OCI-LY1 (cell line): ENCODE measurements around the gene CARF.

Experiments used
- H2AFZ ChIP-seq: fragments of 200-600 bp; sonication (generic), shearing (Covaris generic); 2 replicates; pipeline ENCODE4 v1.6.0; 2014; ENCODE audit warnings: antibody characterized with exemption, mild to moderate bottlenecking, low read length
- H3F3A ChIP-seq: fragments of 200-600 bp; sonication (generic), shearing (Covaris generic); 2 replicates; pipeline ENCODE4 v1.6.0; 2014; ENCODE audit warnings: mild to moderate bottlenecking, antibody characterized with exemption, low read length, moderate library complexity; ENCODE audit not compliant: insufficient read depth
- H3K27ac ChIP-seq: fragments of 200-600 bp; sonication (generic); 2 replicates; pipeline ENCODE4 v1.5.1; 2014; ENCODE audit warnings: low read length, mixed run types, mild to moderate bottlenecking, low read depth; ENCODE audit not compliant: poor library complexity, severe bottlenecking
- H3K27me3 ChIP-seq: fragments of 200-600 bp; sonication (generic); 2 replicates; pipeline ENCODE4 v1.6.0; 2014; ENCODE audit warnings: antibody characterized with exemption, mild to moderate bottlenecking, low read length, moderate library complexity; ENCODE audit not compliant: insufficient read depth
- H3K36me3 ChIP-seq: fragments of 200-600 bp; sonication (generic); 2 replicates; pipeline ENCODE4 v1.6.1; 2014; ENCODE audit warnings: mild to moderate bottlenecking, antibody characterized with exemption, low read length, moderate library complexity, mixed read lengths; ENCODE audit not compliant: insufficient read depth
- H3K4me1 ChIP-seq: fragments of 200-600 bp; sonication (generic); 2 replicates; pipeline ENCODE4 v1.5.1; 2014; ENCODE audit warnings: mild to moderate bottlenecking, low read length, moderate library complexity; ENCODE audit not compliant: insufficient read depth, severe bottlenecking
- H3K4me2 ChIP-seq: fragments of 200-600 bp; sonication (generic), shearing (Covaris generic); 2 replicates; pipeline ENCODE4 v1.6.1; 2014; ENCODE audit warnings: low read length
- H3K4me3 ChIP-seq: fragments of 200-600 bp; sonication (generic); 2 replicates; pipeline ENCODE4 v1.5.1; 2014; ENCODE audit warnings: low read length, low read depth, mild to moderate bottlenecking, mixed read lengths; ENCODE audit not compliant: poor library complexity, severe bottlenecking
- H3K79me2 ChIP-seq: fragments of 200-600 bp; shearing (Covaris generic); 2 replicates; pipeline ENCODE4 v1.6.1; 2016; ENCODE audit warnings: mixed run types, low read length, mixed read lengths; ENCODE audit not compliant: insufficient read depth
- H3K9ac ChIP-seq: fragments of 200-600 bp; sonication (generic), shearing (Covaris generic); 2 replicates; pipeline ENCODE4 v1.6.1; 2014; ENCODE audit warnings: mild to moderate bottlenecking, low read length, mixed read lengths
- H3K9me2 ChIP-seq: fragments of 200-600 bp; sonication (generic), shearing (Covaris generic); 2 replicates; pipeline ENCODE4 v1.6.1; 2014; ENCODE audit warnings: low read depth, mild to moderate bottlenecking, low read length, mixed read lengths
- H3K9me3 ChIP-seq: fragments of 200-600 bp; shearing (Covaris generic); 2 replicates; pipeline ENCODE4 v1.6.1; 2014; ENCODE audit warnings: low read length, mixed read lengths
- H4K20me1 ChIP-seq: fragments of 200-600 bp; sonication (generic), shearing (Covaris generic); 2 replicates; pipeline ENCODE4 v1.6.0; 2016; ENCODE audit warnings: mild to moderate bottlenecking, low read length; ENCODE audit not compliant: insufficient read depth
- EZH2 ChIP-seq: fragments of 200-600 bp; sonication (generic), shearing (Covaris generic); IDR thresholded peaks from 2 replicates; pipeline ENCODE4 v1.8.0; 2017; ENCODE audit warnings: borderline replicate concordance, mixed run types, mild to moderate bottlenecking, antibody characterized with exemption, low read length, moderate library complexity, mixed read lengths
- TF ChIP-seq, protein P1 (sequence below): fragments of 200-600 bp; sonication (generic), shearing (Covaris generic); IDR thresholded peaks from 2 replicates; pipeline ENCODE4 v1.5.1; 2017; ENCODE audit warnings: mild to moderate bottlenecking, antibody characterized with exemption, low read length, moderate library complexity, mixed read lengths

Gene CARF, protein sequence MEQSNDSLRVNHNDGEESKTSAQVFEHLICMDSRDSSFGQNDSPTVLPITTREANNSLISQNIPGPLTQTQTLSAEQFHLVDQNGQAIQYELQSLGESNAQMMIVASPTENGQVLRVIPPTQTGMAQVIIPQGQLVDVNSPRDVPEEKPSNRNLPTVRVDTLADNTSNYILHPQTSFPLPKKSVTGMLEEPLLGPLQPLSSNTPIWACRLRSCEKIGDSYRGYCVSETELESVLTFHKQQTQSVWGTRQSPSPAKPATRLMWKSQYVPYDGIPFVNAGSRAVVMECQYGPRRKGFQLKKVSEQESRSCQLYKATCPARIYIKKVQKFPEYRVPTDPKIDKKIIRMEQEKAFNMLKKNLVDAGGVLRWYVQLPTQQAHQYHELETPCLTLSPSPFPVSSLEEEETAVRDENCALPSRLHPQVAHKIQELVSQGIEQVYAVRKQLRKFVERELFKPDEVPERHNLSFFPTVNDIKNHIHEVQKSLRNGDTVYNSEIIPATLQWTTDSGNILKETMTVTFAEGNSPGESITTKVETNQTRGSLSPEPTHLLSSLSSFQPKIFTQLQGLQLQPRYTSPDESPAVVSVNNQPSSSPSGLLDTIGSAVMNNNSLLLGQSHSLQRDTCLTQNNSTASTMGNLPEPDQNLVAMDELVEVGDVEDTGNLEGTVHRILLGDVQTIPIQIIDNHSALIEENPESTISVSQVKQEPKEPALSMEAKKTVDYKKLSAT

DNA sequence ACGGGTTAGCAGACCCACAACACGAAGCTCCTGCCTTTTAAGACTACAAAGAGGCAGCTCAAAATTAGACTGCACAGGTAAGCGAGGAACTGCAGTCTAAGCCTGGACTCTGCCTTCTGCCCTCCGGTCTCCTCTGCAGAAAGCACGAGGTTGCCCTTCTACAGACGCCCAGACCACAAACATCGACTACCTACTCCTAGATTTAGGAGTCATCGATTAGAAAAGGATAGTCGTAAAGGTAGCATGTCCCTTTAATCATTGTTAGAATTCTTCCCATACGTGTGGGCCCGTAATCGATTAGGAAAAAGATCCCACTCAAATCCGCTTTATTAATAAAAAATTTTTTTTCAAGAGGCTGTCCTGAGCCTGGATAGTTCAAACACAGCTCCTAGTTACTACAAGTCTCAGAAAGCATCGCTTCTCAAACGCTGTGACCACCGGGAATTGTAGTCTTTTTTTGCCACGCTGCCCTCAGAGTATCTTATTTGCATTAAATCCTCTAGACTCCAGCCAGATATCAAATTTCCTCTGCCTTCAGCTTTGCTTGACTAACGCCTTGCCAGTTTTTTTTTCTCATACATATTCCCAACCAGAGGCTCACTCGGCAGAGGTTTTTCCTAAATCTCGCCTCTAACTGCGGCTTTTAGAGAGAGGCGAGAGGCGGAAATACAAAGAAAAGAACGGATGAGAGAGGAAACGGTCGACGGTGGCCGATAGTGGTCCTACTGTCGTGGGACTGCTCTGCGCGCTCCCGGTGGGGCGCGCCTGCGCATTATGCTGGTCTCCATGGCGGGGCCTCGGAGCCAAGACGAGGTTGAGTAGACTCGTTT is at the start of gene CARF, which contains the start of gene WDR12:
Gene CARF, plus strand, starts transcription at position 764 of the 830 bp plus-strand sequence. CDS start 29,628 bp downstream, outside the sequence.
Gene WDR12, minus strand, starts transcription at position 162 of the 830 bp plus-strand sequence. CDS start 197 bp downstream, outside the sequence.
- peaks cover 13% of the 10 kb centered on the region for H3K36me3 ChIP-seq
- H3K4me2 ChIP-seq = peak within 1 kb of the TSS; percentile 95
- H3K79me2 ChIP-seq = peaks cover 41% of the 10 kb centered on the region

DNA sequence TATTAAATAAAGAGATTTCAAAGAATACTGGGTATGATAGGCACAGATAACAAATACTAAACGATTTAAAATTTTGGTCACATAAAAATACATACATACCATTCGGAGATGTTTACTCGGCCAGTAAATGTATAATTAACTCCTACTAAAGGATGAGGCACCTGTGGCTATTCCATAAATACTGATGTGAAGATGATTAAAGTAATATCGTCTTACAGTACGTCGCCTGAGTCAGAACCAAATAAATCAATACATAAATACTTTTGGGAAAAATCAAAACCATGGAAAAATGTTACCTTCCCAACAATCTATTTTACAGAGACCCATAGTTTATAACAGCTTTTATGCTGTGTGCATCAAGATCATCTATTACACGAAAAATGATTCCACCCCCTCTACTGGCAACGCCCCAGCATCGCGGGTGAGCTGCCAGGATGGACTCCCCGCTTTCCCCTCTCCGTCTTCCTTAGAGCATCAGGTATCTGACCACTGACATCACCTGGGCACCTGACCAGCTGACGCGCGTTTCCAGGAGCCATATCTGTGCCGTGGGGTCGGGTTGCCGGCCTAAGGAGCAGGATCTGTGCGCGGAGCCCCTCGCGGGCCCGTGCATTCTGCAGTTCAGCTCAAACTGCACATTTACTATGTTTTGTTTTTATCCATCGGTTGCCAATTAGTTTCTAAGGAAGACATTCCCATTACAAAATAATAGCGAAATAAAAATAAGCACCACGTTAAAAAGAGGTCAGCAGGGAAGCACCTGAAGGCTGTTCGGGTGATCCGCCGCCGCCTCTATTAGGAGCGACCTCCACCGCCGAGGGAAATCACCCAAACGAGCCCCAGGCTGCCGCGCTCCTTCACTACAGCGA is 41.4 kb upstream of the CARF start:
- no peak for TF ChIP-seq EZH2
- TF ChIP-seq, protein P1, sequence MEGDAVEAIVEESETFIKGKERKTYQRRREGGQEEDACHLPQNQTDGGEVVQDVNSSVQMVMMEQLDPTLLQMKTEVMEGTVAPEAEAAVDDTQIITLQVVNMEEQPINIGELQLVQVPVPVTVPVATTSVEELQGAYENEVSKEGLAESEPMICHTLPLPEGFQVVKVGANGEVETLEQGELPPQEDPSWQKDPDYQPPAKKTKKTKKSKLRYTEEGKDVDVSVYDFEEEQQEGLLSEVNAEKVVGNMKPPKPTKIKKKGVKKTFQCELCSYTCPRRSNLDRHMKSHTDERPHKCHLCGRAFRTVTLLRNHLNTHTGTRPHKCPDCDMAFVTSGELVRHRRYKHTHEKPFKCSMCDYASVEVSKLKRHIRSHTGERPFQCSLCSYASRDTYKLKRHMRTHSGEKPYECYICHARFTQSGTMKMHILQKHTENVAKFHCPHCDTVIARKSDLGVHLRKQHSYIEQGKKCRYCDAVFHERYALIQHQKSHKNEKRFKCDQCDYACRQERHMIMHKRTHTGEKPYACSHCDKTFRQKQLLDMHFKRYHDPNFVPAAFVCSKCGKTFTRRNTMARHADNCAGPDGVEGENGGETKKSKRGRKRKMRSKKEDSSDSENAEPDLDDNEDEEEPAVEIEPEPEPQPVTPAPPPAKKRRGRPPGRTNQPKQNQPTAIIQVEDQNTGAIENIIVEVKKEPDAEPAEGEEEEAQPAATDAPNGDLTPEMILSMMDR = peak; percentile 79
- Histone ChIP-seq H3K9ac (peak overlapping the region; percentile 74), H3K4me2 (peak overlapping the region; percentile 82), H2AFZ (peak overlapping the region; percentile 97; the same call in 1 of the 2 replicates), H3K9me2 (no peaks in the 10 kb centered on the region), H3K36me3 (no peaks in the 10 kb centered on the region), H3K79me2 (no peaks in the 10 kb centered on the region), H3K4me1 (peaks cover 11% of the 10 kb centered on the region), H3K27me3 (no peaks in the 10 kb centered on the region), H3K9me3 (no peaks in the 10 kb centered on the region), H3K27ac (peak overlapping the region; percentile 4), H3F3A (0 out of 2 replicates have a peak, but pooled peaks cover 8% of the 10 kb centered on the region), H4K20me1 (no peaks in the 10 kb centered on the region), H3K4me3 (peak overlapping the region; percentile 76)

More for the DNA sequence above, at the start of gene CARF, which contains the start of gene WDR12:
- H4K20me1 ChIP-seq = no peaks in the 10 kb centered on the region
- H3F3A ChIP-seq = no peaks in the 10 kb centered on the region
- TF ChIP-seq, protein P1 = no peak
- no peak for TF ChIP-seq EZH2
- H3K9ac ChIP-seq = peak within 1 kb of the TSS; percentile 98
- H3K9me2 ChIP-seq = no peaks in the 10 kb centered on the region
- peak within 1 kb of the TSS; percentile 91 for H3K27ac ChIP-seq
- no peaks in the 10 kb centered on the region for H3K27me3 ChIP-seq
- H3K9me3 ChIP-seq = no peaks in the 10 kb centered on the region
- H3K4me1 ChIP-seq = peaks cover 39% of the 10 kb centered on the region
- H2AFZ ChIP-seq = peak within 1 kb of the TSS; percentile 65
- H3K4me3 ChIP-seq = peak within 1 kb of the TSS; percentile 98
